ENCODE data around the gene TSPAN4.

TSPAN4 gene

GRCh38 chr11:802018-802617 is 40.5 kb upstream of the TSPAN4 start:
- Mint-ChIP-seq H3K27ac (no peak overlapping the region), H3K27me3 (no peaks in the 10 kb centered on the region), H3K4me1 (peaks cover 10% of the 10 kb centered on the region), H3K9me3 (no peaks in the 10 kb centered on the region), H3K4me3 (no peak overlapping the region), H3K36me3 (peaks cover 6% of the 10 kb centered on the region)
- ATAC-seq, result no peak

DNA sequence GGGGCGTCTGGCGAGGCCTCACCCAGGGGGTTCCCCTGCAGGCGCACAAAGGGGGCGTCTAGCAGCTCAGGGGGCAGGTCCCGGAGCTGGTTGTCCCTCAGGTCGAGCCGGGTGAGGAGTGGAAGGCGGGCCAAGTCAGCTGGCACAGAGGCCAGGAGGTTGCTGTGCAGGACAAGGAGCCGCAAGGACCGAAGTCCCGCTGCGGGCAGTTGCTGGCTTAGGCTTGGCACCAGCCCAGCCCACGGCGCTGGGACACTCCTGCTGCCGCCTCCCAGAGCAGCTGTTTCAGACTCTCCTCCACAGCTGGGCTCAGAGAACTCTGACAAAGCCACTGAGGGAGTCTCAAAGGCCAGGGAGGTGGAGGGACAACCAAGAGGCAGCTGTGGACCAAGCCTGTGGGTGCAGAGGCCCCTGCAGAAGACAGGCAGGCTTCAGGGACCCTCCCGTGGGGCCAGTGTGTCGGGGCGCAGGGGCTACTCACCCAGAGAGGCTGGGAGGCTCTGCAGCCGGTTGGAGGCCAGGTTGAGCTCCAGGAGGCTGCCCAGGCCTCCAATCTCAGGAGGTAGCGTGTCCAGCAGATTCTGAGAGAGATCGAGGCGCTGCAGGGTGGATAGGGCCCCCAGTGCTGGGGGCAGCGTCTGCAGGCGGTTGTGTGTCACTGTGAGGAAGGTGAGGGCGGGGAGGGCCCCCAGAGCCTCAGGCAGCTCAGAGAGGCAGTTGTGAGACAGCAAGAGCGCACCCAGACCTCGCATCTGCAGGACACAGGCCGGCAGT is 39.8 kb upstream of the TSPAN4 start:
- H3K27ac Mint-ChIP-seq, result no peak overlapping the region
- peaks cover 11% of the 10 kb centered on the region for H3K4me1 Mint-ChIP-seq
- peaks cover 6% of the 10 kb centered on the region for H3K36me3 Mint-ChIP-seq
- ATAC-seq, result no peak
- H3K9me3 Mint-ChIP-seq, result no peaks in the 10 kb centered on the region
- no peaks in the 10 kb centered on the region for H3K27me3 Mint-ChIP-seq
- no peak overlapping the region for H3K4me3 Mint-ChIP-seq

- Mint-ChIP-seq H3K9me3 (no peaks in the 10 kb centered on the region), H3K27me3 (no peaks in the 10 kb centered on the region), H3K36me3 (peaks cover 6% of the 10 kb centered on the region), H3K4me3 (no peak overlapping the region), H3K27ac (no peak overlapping the region), H3K4me1 (peaks cover 15% of the 10 kb centered on the region)
- no peak for ATAC-seq
These were observed 39.2 kb upstream of the TSPAN4 start for GRCh38 chr11:803467-803742.

DNA sequence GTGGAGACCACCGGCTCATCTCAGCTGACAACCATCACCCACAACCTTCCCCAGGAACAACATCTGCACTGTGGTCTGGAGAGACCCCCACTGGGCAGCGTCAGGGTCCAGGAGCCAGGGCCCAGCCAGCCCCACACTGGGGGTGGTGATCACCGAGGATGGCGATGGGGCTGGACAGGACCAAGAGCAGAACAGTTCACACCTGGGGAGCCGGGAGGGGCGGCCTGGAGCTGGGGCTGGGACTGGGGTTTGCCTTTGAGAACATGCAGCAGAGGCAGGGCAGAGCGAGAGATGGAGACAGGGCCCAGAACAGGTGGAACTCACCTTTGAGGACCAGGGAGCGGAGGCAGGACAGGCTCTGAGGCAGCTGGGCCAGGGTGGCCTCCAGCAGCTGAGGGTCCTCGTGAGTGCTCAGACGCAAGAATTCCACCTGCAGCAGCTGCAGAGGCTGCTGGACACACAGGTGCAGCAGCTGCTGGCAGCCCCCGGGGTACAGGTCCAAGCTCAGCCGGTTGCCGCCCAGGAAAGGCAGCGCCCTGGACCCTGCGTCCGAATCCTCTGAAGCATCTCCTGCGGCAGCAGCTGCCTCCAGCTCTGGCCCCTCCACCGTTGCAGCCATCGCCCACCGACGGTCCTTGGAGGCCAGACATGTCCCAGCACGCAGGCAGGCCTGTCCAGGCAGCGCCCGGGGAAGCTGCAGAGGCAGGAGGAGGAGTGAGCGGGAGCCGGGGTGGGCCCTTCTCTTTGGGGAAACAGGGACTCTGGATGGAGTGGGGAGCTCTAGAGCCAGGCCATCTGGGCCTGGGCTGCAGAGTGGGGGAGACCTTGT is 38.7 kb upstream of the TSPAN4 start:
- peak overlapping the region; percentile 72 for H3K27ac Mint-ChIP-seq
- H3K36me3 Mint-ChIP-seq, result peaks cover 6% of the 10 kb centered on the region
- H3K4me3 Mint-ChIP-seq, result peak overlapping the region; percentile 73
- no peaks in the 10 kb centered on the region for H3K27me3 Mint-ChIP-seq
- no peak for ATAC-seq
- peaks cover 21% of the 10 kb centered on the region for H3K4me1 Mint-ChIP-seq
- H3K9me3 Mint-ChIP-seq, result no peaks in the 10 kb centered on the region

GRCh38 chr11:804599-804964 is 38.1 kb upstream of the TSPAN4 start:
- Mint-ChIP-seq H3K27ac (peak overlapping the region; percentile 72), H3K4me3 (peak overlapping the region; percentile 73), H3K4me1 (peaks cover 24% of the 10 kb centered on the region), H3K9me3 (no peaks in the 10 kb centered on the region), H3K36me3 (peaks cover 6% of the 10 kb centered on the region), H3K27me3 (no peaks in the 10 kb centered on the region)
- no peak for ATAC-seq

GRCh38 chr11:808427-809286 is 34.0 kb upstream of the TSPAN4 start:
- H3K4me3 Mint-ChIP-seq, result peak overlapping the region; percentile 85
- peaks cover 50% of the 10 kb centered on the region for H3K4me1 Mint-ChIP-seq
- peak overlapping the region; percentile 98 for H3K27ac Mint-ChIP-seq
- no peaks in the 10 kb centered on the region for H3K9me3 Mint-ChIP-seq
- ATAC-seq, result no peak
- peaks cover 28% of the 10 kb centered on the region for H3K36me3 Mint-ChIP-seq
- H3K27me3 Mint-ChIP-seq, result no peaks in the 10 kb centered on the region

DNA sequence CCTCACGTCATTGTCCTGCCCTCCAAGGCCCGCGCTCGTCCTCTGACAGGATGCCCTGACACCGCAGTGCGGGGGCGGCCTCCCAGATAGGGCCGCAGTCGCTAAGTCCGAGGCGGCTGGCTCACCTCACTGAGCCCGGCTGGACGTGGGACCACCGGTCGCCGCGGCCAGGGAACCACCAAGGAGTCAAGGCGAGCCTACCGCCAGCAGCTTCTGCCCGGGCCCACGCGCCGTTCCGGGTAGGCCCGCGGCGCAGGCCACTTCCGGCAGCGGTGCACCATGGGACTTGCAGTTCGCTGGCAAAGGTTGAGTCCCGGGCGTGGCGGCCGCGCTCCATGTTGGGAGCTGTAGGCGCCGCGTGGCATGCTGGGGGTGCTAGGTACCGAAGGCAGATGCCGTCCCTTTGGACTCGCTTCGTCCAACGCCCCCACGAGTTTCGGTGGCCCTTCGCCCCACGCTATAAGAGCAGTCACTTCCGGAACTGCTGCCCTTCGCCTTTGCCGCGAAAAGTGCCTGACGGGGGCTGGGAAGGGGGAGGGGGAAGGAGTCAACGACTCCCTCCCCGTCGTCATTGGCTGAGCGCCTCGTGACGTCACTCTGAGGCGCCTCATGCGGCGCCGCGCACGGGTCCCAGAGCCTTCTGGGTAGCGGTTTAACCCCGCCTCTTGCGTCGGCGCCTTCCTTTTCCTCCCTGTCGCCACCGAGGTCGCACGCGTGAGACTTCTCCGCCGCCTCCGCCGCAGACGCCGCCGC is 33.2 kb upstream of the TSPAN4 start, which contains the start of gene RPLP2:
TSS of gene RPLP2 (plus strand) at position 681 of the 753 bp plus-strand sequence. CDS start 268 bp downstream, outside the sequence.
- no peaks in the 10 kb centered on the region for H3K27me3 Mint-ChIP-seq
- H3K9me3 Mint-ChIP-seq, result no peaks in the 10 kb centered on the region
- peak within 1 kb of the TSS; percentile 85 for H3K4me3 Mint-ChIP-seq
- H3K36me3 Mint-ChIP-seq, result peaks cover 33% of the 10 kb centered on the region
- peak; percentile 93 for ATAC-seq
- peak within 1 kb of the TSS; percentile 98 for H3K27ac Mint-ChIP-seq
- H3K4me1 Mint-ChIP-seq, result peaks cover 44% of the 10 kb centered on the region

- ATAC-seq, result peak; percentile 11
- peak overlapping the region; percentile 98 for H3K27ac Mint-ChIP-seq
- no peaks in the 10 kb centered on the region for H3K27me3 Mint-ChIP-seq
- H3K4me3 Mint-ChIP-seq, result peak overlapping the region; percentile 85
- peaks cover 33% of the 10 kb centered on the region for H3K36me3 Mint-ChIP-seq
- H3K9me3 Mint-ChIP-seq, result no peaks in the 10 kb centered on the region
- peaks cover 42% of the 10 kb centered on the region for H3K4me1 Mint-ChIP-seq
These were observed 32.5 kb upstream of the TSPAN4 start for GRCh38 chr11:810040-810567.

DNA sequence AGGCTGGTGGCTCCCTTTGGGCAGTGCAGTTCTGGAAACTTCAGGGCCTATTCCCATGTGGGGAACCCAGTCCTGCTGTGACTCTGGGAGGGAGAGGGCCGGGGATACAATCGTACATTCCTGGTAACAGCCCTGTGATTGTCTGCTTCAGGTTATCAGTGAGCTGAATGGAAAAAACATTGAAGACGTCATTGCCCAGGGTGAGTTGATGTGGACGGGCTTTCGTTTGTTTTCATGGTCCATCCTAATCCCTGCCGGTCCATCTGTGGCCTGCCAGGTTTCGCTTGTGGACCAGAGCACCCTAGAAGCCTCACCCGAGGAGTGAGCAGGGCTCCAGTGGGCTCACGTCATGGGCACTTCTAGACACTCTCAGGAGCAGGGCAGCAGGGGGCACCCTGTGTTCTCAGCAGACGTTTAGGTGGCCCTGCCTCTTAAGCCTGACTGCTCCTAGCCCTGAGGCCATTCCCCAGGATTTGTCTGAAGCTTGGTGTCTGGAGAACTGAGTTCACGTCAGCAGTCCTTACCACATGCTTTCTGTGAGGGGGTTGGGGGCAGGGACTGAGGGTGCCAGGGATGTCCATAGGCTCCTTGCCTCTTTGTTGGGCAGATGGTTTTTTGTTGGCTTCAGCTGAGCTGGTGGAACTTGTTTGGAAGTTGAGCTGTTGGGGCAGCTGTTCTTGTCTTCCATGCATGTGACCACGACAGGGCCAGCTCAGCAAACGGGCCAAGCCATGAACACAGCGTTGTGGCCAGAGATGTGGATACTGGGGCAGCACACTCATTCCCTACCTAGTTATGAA is 31.0 kb upstream of the TSPAN4 start:
- no peaks in the 10 kb centered on the region for H3K9me3 Mint-ChIP-seq
- H3K4me1 Mint-ChIP-seq, result peaks cover 42% of the 10 kb centered on the region
- peak overlapping the region; percentile 98 for H3K27ac Mint-ChIP-seq
- H3K4me3 Mint-ChIP-seq, result peak overlapping the region; percentile 85
- no peak for ATAC-seq
- peaks cover 33% of the 10 kb centered on the region for H3K36me3 Mint-ChIP-seq
- no peaks in the 10 kb centered on the region for H3K27me3 Mint-ChIP-seq

- H3K9me3 Mint-ChIP-seq, result no peaks in the 10 kb centered on the region
- peaks cover 42% of the 10 kb centered on the region for H3K4me1 Mint-ChIP-seq
- H3K27ac Mint-ChIP-seq, result peak overlapping the region; percentile 98
- H3K36me3 Mint-ChIP-seq, result peaks cover 33% of the 10 kb centered on the region
- H3K4me3 Mint-ChIP-seq, result no peak overlapping the region
- no peaks in the 10 kb centered on the region for H3K27me3 Mint-ChIP-seq
- no peak for ATAC-seq
These were observed 30.3 kb upstream of the TSPAN4 start for GRCh38 chr11:812390-812789.

- Mint-ChIP-seq H3K9me3 (no peaks in the 10 kb centered on the region), H3K36me3 (peaks cover 33% of the 10 kb centered on the region), H3K27me3 (no peaks in the 10 kb centered on the region), H3K4me1 (peaks cover 37% of the 10 kb centered on the region), H3K27ac (no peak overlapping the region), H3K4me3 (no peak overlapping the region)
- ATAC-seq, result no peak
These were observed 29.6 kb upstream of the TSPAN4 start for GRCh38 chr11:813072-813455.

GRCh38 chr11:813456-814096 is 29.1 kb upstream of the TSPAN4 start:
- no peak overlapping the region for H3K4me3 Mint-ChIP-seq

More at GRCh38 chr11:813456-814096, 29.1 kb upstream of the TSPAN4 start:
- H3K4me1 Mint-ChIP-seq, result peaks cover 36% of the 10 kb centered on the region
- no peaks in the 10 kb centered on the region for H3K9me3 Mint-ChIP-seq
- H3K36me3 Mint-ChIP-seq, result peaks cover 33% of the 10 kb centered on the region
- no peak for ATAC-seq
- no peak overlapping the region for H3K27ac Mint-ChIP-seq
- no peaks in the 10 kb centered on the region for H3K27me3 Mint-ChIP-seq
